ENCODE results near the gene RAB14.

DNA sequence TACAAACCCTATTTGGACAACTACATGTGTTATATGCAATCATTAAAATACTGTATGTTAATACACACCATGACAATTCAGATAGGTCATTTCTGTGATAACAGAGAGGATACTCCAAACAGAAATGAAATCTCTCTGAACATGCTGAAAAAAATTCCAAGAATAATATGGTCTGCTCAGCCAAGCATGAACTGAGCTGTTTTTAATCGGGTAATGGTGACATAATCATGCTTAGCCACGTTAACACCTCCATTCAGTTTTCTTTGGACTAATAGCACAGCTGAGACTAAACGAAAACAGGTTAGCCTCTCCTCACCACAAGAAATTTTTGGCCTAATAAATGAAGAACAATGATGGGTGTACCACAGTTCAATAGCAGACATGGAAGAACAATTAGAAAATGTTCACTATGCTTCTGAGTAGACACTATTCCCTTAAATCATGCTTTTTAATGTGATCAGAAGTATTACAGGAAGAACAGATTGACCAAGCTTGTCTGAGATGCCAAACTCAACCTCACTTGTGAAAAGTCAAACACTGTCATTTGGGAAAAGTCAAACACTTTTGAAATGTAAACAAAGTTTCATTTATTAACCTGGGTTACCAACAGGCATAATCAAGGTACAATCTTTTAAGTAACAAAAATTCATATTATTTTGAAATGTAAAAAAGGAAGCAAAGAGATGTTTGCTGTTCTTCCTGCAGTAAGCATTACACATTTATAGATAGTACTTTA lies 19.4 kb downstream of the RAB14 start:
- TF ChIP-seq, protein P1, sequence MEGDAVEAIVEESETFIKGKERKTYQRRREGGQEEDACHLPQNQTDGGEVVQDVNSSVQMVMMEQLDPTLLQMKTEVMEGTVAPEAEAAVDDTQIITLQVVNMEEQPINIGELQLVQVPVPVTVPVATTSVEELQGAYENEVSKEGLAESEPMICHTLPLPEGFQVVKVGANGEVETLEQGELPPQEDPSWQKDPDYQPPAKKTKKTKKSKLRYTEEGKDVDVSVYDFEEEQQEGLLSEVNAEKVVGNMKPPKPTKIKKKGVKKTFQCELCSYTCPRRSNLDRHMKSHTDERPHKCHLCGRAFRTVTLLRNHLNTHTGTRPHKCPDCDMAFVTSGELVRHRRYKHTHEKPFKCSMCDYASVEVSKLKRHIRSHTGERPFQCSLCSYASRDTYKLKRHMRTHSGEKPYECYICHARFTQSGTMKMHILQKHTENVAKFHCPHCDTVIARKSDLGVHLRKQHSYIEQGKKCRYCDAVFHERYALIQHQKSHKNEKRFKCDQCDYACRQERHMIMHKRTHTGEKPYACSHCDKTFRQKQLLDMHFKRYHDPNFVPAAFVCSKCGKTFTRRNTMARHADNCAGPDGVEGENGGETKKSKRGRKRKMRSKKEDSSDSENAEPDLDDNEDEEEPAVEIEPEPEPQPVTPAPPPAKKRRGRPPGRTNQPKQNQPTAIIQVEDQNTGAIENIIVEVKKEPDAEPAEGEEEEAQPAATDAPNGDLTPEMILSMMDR (IDR thresholded peaks at IDR 0.05), result no peak
- no peak for TF ChIP-seq POLR2AphosphoS5 (IDR thresholded peaks at IDR 0.05)
- no peak for TF ChIP-seq POLR2A (IDR thresholded peaks at IDR 0.05)

All from stomach (tissue), 4 donors.